GM21528 (cell line): Measurements from ENCODE around the gene CACNB4.
"Not testable (repeated sequence)": the region's sequence is repeated elsewhere in the genome, so short reads cannot be mapped to it uniquely, and the experiment has no call there.

Source experiments
- ATAC-seq: cut with Tn5 transposase; IDR thresholded peaks from one replicate; pipeline ENCODE4 v1.9.1; 2021; ENCODE audit warnings: mild to moderate bottlenecking, moderate library complexity; ENCODE audit not compliant: unreplicated experiment, low FRiP score

The CACNB4 gene

GRCh38 chr2:151914989-151915628, 183.7 kb downstream of the CACNB4 start:
- ATAC-seq = no peak

- ATAC-seq = no peak
These were observed 190.5 kb downstream of the CACNB4 start for GRCh38 chr2:151908204-151908882.

- ATAC-seq = no peak
These were observed 191.3 kb downstream of the CACNB4 start for GRCh38 chr2:151907286-151908203.

GRCh38 chr2:151906633-151906998, 192.2 kb downstream of the CACNB4 start:
- ATAC-seq = no peak

- peak; percentile 88 for ATAC-seq
These were observed 192.7 kb downstream of the CACNB4 start for GRCh38 chr2:151905963-151906632.

- no peak for ATAC-seq
These were observed 194.0 kb downstream of the CACNB4 start for GRCh38 chr2:151904807-151905206.

- ATAC-seq = no peak
These were observed 194.8 kb downstream of the CACNB4 start for GRCh38 chr2:151904021-151904420.

GRCh38 chr2:151902829-151903228, 196.0 kb downstream of the CACNB4 start:
- no peak for ATAC-seq

GRCh38 chr2:151900331-151900730, 198.5 kb downstream of the CACNB4 start:
- ATAC-seq = no peak

- no peak for ATAC-seq
These were observed 199.7 kb downstream of the CACNB4 start for GRCh38 chr2:151899156-151899555.

GRCh38 chr2:151891566-151892194, 207.2 kb downstream of the CACNB4 start:
- no peak for ATAC-seq

GRCh38 chr2:151887164-151887563, 211.7 kb downstream of the CACNB4 start:
- no peak for ATAC-seq

GRCh38 chr2:151886241-151886640, 212.6 kb downstream of the CACNB4 start:
- ATAC-seq = no peak

GRCh38 chr2:151882786-151883445, 215.9 kb downstream of the CACNB4 start:
- no peak for ATAC-seq

GRCh38 chr2:151881342-151881741, 217.5 kb downstream of the CACNB4 start:
- no peak for ATAC-seq

GRCh38 chr2:151880586-151880985, 218.3 kb downstream of the CACNB4 start:
- ATAC-seq = no peak

GRCh38 chr2:151878655-151879563, 219.9 kb downstream of the CACNB4 start:
- no peak for ATAC-seq

GRCh38 chr2:151878204-151878603, 220.6 kb downstream of the CACNB4 start:
- no peak for ATAC-seq

GRCh38 chr2:151875631-151876030, 223.2 kb downstream of the CACNB4 start:
- not testable (repeated sequence) for ATAC-seq
